ENCODE results near the gene ATP6V0C. TPM values are rescaled to one million over a fixed set of nuclear protein-coding genes. Genes with fewer than 3 reads are reported as not detected.

ATP6V0C gene
- 193 to 212 TPM (median 193 TPM) in 3 replicates for total RNA-seq (2021)
- Bru-seq, nascent RNA = percentile 64 among the genes with signal in this experiment
- long read RNA-seq, experiment 1, transcript ATP6V0C-202 (2 exons, 1,081 nt) = minor isoform, 7 of 332 reads
- long read RNA-seq, experiment 1, transcript ATP6V0C-201 (3 exons, 1,175 nt) = major isoform, 323 of 332 reads
- long read RNA-seq, experiment 1, partial matches to known transcripts = 0 of 332 reads
- long read RNA-seq, experiment 1, other reads (novel, unspliced or antisense) = 2 of 332 reads
- long read RNA-seq, experiment 2, transcript ATP6V0C-202 (2 exons, 1,081 nt) = minor isoform, 17 of 386 reads
- long read RNA-seq, experiment 2, transcript ATP6V0C-201 (3 exons, 1,175 nt) = major isoform, 363 of 386 reads
- long read RNA-seq, experiment 2, partial matches to known transcripts = 1 of 386 reads
- long read RNA-seq, experiment 2, other reads (novel, unspliced or antisense) = 3 of 386 reads
- long read RNA-seq, experiment 3, transcript ATP6V0C-202 (2 exons, 1,081 nt) = minor isoform, 8 of 84 reads
- long read RNA-seq, experiment 3, transcript ATP6V0C-201 (3 exons, 1,175 nt) = major isoform, 76 of 84 reads
- long read RNA-seq, experiment 3, partial matches to known transcripts = 0 of 84 reads
- long read RNA-seq, experiment 3, other reads (novel, unspliced or antisense) = 0 of 84 reads

GRCh38 chr16:2513405-2514332 lies at the start of gene ATP6V0C:
TSS of gene ATP6V0C (plus strand) at chr16:2513952. CDS start at chr16:2514104, 152 bp downstream.
- H3K4me1 Mint-ChIP-seq = peaks cover 46% of the 10 kb centered on the region
- TF ChIP-seq ELF4 (CRISPR knock-in tag; IDR thresholded peaks at IDR 0.05; ENCODE audit: low read depth) (no peak), NFE2L1 (CRISPR knock-in tag; IDR thresholded peaks at IDR 0.05) (0 out of 2 replicates have a peak, but pooled peaks have one; percentile 43), MYBL2 (CRISPR knock-in tag; IDR thresholded peaks at IDR 0.05) (0 out of 2 replicates have a peak, but pooled peaks have one; percentile 56), HMGXB4 (CRISPR knock-in tag; IDR thresholded peaks at IDR 0.05) (no peak), SOX15 (CRISPR knock-in tag; IDR thresholded peaks at IDR 0.05) (no peak), ZNF416 (CRISPR knock-in tag; IDR thresholded peaks at IDR 0.05) (0 out of 2 replicates have a peak, but pooled peaks have one; percentile 29), ATF1 (CRISPR knock-in tag; IDR thresholded peaks at IDR 0.05) (no peak), CREM (CRISPR knock-in tag; IDR thresholded peaks at IDR 0.05) (peak; percentile 59; the same call in 1 of the 2 replicates), E2F4 (CRISPR knock-in tag; IDR thresholded peaks at IDR 0.05; ENCODE audit: borderline replicate concordance, low read depth) (0 out of 2 replicates have a peak, but pooled peaks have one; percentile 40), CBFB (CRISPR knock-in tag; IDR thresholded peaks at IDR 0.05; ENCODE audit: low read depth) (0 out of 2 replicates have a peak, but pooled peaks have one; percentile 20), ZBTB21 (CRISPR knock-in tag; IDR thresholded peaks at IDR 0.05; ENCODE audit: borderline replicate concordance) (peak; percentile 97), OVOL2 (CRISPR knock-in tag; IDR thresholded peaks at IDR 0.05; ENCODE audit: borderline replicate concordance) (no peak), ESRRA (CRISPR knock-in tag; IDR thresholded peaks at IDR 0.05; ENCODE audit: borderline replicate concordance) (no peak), IRF2 (CRISPR knock-in tag; IDR thresholded peaks at IDR 0.05; ENCODE audit: borderline replicate concordance, low read depth) (no peak)
- TF ChIP-seq, protein P1, sequence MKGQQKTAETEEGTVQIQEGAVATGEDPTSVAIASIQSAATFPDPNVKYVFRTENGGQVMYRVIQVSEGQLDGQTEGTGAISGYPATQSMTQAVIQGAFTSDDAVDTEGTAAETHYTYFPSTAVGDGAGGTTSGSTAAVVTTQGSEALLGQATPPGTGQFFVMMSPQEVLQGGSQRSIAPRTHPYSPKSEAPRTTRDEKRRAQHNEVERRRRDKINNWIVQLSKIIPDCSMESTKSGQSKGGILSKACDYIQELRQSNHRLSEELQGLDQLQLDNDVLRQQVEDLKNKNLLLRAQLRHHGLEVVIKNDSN (CRISPR knock-in tag; IDR thresholded peaks at IDR 0.05) = peak; percentile 94
- TF ChIP-seq, protein P2, sequence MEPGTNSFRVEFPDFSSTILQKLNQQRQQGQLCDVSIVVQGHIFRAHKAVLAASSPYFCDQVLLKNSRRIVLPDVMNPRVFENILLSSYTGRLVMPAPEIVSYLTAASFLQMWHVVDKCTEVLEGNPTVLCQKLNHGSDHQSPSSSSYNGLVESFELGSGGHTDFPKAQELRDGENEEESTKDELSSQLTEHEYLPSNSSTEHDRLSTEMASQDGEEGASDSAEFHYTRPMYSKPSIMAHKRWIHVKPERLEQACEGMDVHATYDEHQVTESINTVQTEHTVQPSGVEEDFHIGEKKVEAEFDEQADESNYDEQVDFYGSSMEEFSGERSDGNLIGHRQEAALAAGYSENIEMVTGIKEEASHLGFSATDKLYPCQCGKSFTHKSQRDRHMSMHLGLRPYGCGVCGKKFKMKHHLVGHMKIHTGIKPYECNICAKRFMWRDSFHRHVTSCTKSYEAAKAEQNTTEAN (CRISPR knock-in tag; IDR thresholded peaks at IDR 0.05) = no peak
- TF ChIP-seq, protein P3, sequence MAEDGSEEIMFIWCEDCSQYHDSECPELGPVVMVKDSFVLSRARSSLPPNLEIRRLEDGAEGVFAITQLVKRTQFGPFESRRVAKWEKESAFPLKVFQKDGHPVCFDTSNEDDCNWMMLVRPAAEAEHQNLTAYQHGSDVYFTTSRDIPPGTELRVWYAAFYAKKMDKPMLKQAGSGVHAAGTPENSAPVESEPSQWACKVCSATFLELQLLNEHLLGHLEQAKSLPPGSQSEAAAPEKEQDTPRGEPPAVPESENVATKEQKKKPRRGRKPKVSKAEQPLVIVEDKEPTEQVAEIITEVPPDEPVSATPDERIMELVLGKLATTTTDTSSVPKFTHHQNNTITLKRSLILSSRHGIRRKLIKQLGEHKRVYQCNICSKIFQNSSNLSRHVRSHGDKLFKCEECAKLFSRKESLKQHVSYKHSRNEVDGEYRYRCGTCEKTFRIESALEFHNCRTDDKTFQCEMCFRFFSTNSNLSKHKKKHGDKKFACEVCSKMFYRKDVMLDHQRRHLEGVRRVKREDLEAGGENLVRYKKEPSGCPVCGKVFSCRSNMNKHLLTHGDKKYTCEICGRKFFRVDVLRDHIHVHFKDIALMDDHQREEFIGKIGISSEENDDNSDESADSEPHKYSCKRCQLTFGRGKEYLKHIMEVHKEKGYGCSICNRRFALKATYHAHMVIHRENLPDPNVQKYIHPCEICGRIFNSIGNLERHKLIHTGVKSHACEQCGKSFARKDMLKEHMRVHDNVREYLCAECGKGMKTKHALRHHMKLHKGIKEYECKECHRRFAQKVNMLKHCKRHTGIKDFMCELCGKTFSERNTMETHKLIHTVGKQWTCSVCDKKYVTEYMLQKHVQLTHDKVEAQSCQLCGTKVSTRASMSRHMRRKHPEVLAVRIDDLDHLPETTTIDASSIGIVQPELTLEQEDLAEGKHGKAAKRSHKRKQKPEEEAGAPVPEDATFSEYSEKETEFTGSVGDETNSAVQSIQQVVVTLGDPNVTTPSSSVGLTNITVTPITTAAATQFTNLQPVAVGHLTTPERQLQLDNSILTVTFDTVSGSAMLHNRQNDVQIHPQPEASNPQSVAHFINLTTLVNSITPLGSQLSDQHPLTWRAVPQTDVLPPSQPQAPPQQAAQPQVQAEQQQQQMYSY (CRISPR knock-in tag; IDR thresholded peaks at IDR 0.05) = no peak
- TF ChIP-seq, protein P4, sequence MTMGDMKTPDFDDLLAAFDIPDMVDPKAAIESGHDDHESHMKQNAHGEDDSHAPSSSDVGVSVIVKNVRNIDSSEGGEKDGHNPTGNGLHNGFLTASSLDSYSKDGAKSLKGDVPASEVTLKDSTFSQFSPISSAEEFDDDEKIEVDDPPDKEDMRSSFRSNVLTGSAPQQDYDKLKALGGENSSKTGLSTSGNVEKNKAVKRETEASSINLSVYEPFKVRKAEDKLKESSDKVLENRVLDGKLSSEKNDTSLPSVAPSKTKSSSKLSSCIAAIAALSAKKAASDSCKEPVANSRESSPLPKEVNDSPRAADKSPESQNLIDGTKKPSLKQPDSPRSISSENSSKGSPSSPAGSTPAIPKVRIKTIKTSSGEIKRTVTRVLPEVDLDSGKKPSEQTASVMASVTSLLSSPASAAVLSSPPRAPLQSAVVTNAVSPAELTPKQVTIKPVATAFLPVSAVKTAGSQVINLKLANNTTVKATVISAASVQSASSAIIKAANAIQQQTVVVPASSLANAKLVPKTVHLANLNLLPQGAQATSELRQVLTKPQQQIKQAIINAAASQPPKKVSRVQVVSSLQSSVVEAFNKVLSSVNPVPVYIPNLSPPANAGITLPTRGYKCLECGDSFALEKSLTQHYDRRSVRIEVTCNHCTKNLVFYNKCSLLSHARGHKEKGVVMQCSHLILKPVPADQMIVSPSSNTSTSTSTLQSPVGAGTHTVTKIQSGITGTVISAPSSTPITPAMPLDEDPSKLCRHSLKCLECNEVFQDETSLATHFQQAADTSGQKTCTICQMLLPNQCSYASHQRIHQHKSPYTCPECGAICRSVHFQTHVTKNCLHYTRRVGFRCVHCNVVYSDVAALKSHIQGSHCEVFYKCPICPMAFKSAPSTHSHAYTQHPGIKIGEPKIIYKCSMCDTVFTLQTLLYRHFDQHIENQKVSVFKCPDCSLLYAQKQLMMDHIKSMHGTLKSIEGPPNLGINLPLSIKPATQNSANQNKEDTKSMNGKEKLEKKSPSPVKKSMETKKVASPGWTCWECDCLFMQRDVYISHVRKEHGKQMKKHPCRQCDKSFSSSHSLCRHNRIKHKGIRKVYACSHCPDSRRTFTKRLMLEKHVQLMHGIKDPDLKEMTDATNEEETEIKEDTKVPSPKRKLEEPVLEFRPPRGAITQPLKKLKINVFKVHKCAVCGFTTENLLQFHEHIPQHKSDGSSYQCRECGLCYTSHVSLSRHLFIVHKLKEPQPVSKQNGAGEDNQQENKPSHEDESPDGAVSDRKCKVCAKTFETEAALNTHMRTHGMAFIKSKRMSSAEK (CRISPR knock-in tag; IDR thresholded peaks at IDR 0.05; ENCODE audit: borderline replicate concordance) = no peak

More at GRCh38 chr16:2513405-2514332, at the start of gene ATP6V0C:
- Mint-ChIP-seq H3K27ac (peak within 1 kb of the TSS; percentile 94), H3K4me3 (peak within 1 kb of the TSS; percentile 82), H3K27me3 (ENCODE audit: low read depth) (peaks cover 4% of the 10 kb centered on the region), H3K36me3 (no peaks in the 10 kb centered on the region), H3K9me3 (no peaks in the 10 kb centered on the region)
- ChIA-PET CTCF (interaction anchor here (0.6 to 3.0 kb wide), 10 partner anchors 10 to 262 kb away, joined by 3 to 30 read pairs (median 4); partner anchors contain the start of genes ECI1, NTN3 and PDPK1), POLR2A (interaction anchor here (1.2 to 1.7 kb wide), 2 partner anchors 19 to 24 kb away, joined by 6 to 7 read pairs; partner anchors contain the start of gene PDPK1)
- peak; percentile 85 for ATAC-seq
- peak; percentile 92 for DNase-seq (ENCODE audit: low spot score)
